Activated CD8-positive, alpha-beta T cell treated with anti-CD3 and anti-CD28 coated beads for 36 hours (primary cell): ENCODE measurements around the gene PEAK1. TPM values are rescaled to one million over a fixed set of nuclear protein-coding genes. Genes with fewer than 3 reads are reported as not detected.

Experiments
- ATAC-seq: fragments of 200-7000 bp; cut with Tn5 transposase; one replicate; pipeline ENCODE4 v1.10.0; 2021; ENCODE audit warnings: mild to moderate bottlenecking, moderate library complexity
- CTCF ChIA-PET: fragments of 350-600 bp; sonication (Branson Sonifier 250); formaldehyde crosslinking; loops from one replicate; lab custom pipeline; 2021; ENCODE audit warnings: antibody characterized with exemption; lab: Charles Lee
- POLR2A ChIA-PET: fragments of 350-600 bp; sonication (Branson Sonifier 250); formaldehyde crosslinking; loops from one replicate; lab custom pipeline; 2021; ENCODE audit warnings: antibody characterized with exemption; lab: Charles Lee
- DNase-seq: peaks from one replicate; pipeline ENCODE4 v3.0.0-alpha.2; 2020
- H3K27ac Mint-ChIP-seq: one replicate; pipeline ENCODE4 v1.8.0; 2021; ENCODE audit warnings: mild to moderate bottlenecking, mixed read lengths
- H3K27me3 Mint-ChIP-seq: one replicate; pipeline ENCODE4 v1.8.0; 2021; ENCODE audit warnings: mixed read lengths
- H3K36me3 Mint-ChIP-seq: one replicate; pipeline ENCODE4 v1.8.0; 2021; ENCODE audit warnings: low read depth, mixed read lengths
- H3K4me1 Mint-ChIP-seq: one replicate; pipeline ENCODE4 v1.8.0; 2021; ENCODE audit warnings: low read depth, mixed read lengths
- H3K4me3 Mint-ChIP-seq: one replicate; pipeline ENCODE4 v1.8.0; 2021; ENCODE audit warnings: mild to moderate bottlenecking, moderate library complexity, mixed read lengths
- H3K9me3 Mint-ChIP-seq: one replicate; pipeline ENCODE4 v1.8.0; 2021; ENCODE audit warnings: mixed read lengths
- intact Hi-C: fragments of 100-400 bp; cut with micrococcal nuclease; formaldehyde crosslinking; loops from one replicate; pipeline ENCODE4 v1.10.0; 2022
- total RNA-seq, 2 experiments: library from RNA; stranded (reverse); gene quantifications; one replicate each; pipeline ENCODE4 v1.2.3, GENCODE V29; 2021
- TF ChIP-seq, protein P1 (sequence below): fragments of 200-600 bp; IDR thresholded peaks from one replicate; pipeline ENCODE4 v1.8.0; 2022; ENCODE audit warnings: antibody characterized with exemption, mild to moderate bottlenecking

PEAK1 gene
- total RNA-seq, 2 experiments from 2014 or later, result 32.1 to 36.1 TPM

DNA sequence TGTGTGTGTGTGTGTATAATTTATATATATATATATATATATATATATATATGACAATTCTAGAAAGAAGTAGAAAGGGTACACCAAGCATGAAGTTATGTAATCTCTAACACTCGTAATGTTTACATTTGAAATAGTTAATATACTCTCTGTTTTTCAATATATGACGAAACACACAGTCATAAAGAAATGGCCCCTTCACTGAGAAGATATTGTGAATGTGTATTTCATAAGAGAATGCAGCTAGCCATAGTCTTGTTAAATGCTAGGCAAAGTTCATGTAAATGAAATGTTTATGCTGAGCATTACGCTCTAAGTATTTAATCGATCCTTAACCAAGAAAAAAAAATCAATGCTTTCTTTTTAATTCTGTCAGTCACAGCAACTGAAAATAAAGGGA, 194.3 kb downstream of the PEAK1 start:
- no peak for DNase-seq
- H3K4me1 Mint-ChIP-seq, result peaks cover 16% of the 10 kb centered on the region
- H3K36me3 Mint-ChIP-seq, result peaks cover 2% of the 10 kb centered on the region
- no peak overlapping the region for H3K27ac Mint-ChIP-seq
- H3K9me3 Mint-ChIP-seq, result no peaks in the 10 kb centered on the region
- TF ChIP-seq, protein P1, sequence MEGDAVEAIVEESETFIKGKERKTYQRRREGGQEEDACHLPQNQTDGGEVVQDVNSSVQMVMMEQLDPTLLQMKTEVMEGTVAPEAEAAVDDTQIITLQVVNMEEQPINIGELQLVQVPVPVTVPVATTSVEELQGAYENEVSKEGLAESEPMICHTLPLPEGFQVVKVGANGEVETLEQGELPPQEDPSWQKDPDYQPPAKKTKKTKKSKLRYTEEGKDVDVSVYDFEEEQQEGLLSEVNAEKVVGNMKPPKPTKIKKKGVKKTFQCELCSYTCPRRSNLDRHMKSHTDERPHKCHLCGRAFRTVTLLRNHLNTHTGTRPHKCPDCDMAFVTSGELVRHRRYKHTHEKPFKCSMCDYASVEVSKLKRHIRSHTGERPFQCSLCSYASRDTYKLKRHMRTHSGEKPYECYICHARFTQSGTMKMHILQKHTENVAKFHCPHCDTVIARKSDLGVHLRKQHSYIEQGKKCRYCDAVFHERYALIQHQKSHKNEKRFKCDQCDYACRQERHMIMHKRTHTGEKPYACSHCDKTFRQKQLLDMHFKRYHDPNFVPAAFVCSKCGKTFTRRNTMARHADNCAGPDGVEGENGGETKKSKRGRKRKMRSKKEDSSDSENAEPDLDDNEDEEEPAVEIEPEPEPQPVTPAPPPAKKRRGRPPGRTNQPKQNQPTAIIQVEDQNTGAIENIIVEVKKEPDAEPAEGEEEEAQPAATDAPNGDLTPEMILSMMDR, result no peak
- POLR2A ChIA-PET, result no interaction called here
- CTCF ChIA-PET, result interaction anchor here (1.6 kb wide), 1 partner anchor 118 kb away, joined by 3 read pairs; no protein-coding TSS in a partner anchor
- H3K4me3 Mint-ChIP-seq, result no peak overlapping the region
- intact Hi-C loops, result no loop called here
- H3K27me3 Mint-ChIP-seq, result no peaks in the 10 kb centered on the region
- no peak for ATAC-seq

DNA sequence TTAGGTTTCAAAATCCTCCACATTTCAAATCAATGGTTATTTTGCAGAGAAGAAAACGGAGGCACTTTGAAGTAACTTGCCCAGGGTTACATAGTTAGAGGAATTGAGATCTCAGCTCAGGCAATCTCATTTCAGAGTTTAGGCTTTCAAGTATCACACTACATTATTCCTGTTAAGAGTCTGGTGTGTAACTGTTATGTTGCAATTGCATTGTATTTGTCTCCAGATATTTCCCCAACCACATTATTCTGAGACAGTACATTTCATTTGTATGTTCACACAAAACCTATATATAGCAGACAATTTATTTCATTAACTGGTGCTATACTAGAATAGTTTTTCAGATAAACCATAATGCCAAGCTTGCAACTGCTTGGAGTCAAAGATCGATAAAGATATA, 194.8 kb downstream of the PEAK1 start:
- intact Hi-C loops, result no loop called here

DNA sequence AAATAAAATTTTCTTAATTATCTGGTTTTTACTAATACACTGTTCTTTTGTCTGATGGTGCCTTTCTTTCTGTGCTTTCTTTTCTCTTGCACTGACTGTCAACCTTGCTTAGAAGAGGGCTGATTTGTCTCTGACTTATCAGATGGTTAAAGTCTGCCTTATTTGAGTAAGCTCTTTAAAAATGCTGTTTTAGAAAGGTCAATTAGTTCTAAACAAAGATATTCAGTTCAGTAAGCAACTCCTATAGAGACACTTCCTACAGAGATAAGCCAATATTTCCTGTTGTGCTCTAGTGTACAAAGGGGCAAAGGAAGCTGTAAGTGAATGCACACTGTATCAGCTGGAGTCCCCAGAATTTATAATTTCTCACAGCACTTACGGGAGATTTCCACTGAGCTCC, 195.6 kb downstream of the PEAK1 start:
- H3K27me3 Mint-ChIP-seq, result no peaks in the 10 kb centered on the region
- POLR2A ChIA-PET, result no interaction called here
- DNase-seq, result no peak
- H3K9me3 Mint-ChIP-seq, result no peaks in the 10 kb centered on the region
- no peak overlapping the region for H3K4me3 Mint-ChIP-seq
- CTCF ChIA-PET, result interaction anchor here (0.6 to 1.6 kb wide), 3 partner anchors 105 to 557 kb away, joined by 3 read pairs; no protein-coding TSS in a partner anchor
- intact Hi-C loops, result no loop called here
- TF ChIP-seq, protein P1, result no peak
- H3K4me1 Mint-ChIP-seq, result peaks cover 16% of the 10 kb centered on the region
- no peak overlapping the region for H3K27ac Mint-ChIP-seq
- ATAC-seq, result no peak
- H3K36me3 Mint-ChIP-seq, result peaks cover 2% of the 10 kb centered on the region

More for the DNA sequence above, 194.8 kb downstream of the PEAK1 start:
- Mint-ChIP-seq H3K36me3 (peaks cover 2% of the 10 kb centered on the region), H3K27ac (no peak overlapping the region), H3K27me3 (no peaks in the 10 kb centered on the region), H3K4me3 (no peak overlapping the region), H3K4me1 (peaks cover 16% of the 10 kb centered on the region), H3K9me3 (no peaks in the 10 kb centered on the region)
- ChIA-PET CTCF (interaction anchor here (1.6 kb wide), 1 partner anchor 117 kb away, joined by 3 read pairs; no protein-coding TSS in a partner anchor), POLR2A (no interaction called here)
- DNase-seq (no peak), ATAC-seq (no peak)
- TF ChIP-seq, protein P1, result no peak

DNA sequence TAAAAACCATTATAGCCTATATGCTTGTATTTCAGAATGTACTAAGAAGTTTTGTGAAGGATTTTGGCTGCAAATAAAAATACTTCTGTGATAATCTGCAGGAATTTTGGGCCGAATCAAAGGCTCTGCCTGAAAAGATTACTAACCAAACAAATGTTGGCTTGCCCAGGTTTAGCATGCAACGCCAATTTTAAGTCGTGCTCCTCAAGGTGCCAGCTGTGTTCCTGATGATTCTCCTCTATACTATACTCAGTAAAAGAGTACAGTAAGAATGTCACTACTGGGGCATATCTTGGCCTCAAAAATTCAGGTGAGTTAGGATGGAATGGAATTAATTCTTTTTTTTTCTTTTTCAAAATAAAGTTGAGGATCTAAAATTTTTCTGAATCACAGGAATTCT, 198.2 kb downstream of the PEAK1 start:
- DNase-seq (no peak), ATAC-seq (no peak)
- CTCF ChIA-PET, result no interaction called here
- POLR2A ChIA-PET, result no interaction called here
- Mint-ChIP-seq H3K9me3 (no peaks in the 10 kb centered on the region), H3K36me3 (peaks cover 4% of the 10 kb centered on the region), H3K4me3 (no peak overlapping the region), H3K27ac (no peak overlapping the region), H3K4me1 (peaks cover 17% of the 10 kb centered on the region), H3K27me3 (no peaks in the 10 kb centered on the region)
- TF ChIP-seq, protein P1, result no peak
- intact Hi-C loops, result no loop called here

DNA sequence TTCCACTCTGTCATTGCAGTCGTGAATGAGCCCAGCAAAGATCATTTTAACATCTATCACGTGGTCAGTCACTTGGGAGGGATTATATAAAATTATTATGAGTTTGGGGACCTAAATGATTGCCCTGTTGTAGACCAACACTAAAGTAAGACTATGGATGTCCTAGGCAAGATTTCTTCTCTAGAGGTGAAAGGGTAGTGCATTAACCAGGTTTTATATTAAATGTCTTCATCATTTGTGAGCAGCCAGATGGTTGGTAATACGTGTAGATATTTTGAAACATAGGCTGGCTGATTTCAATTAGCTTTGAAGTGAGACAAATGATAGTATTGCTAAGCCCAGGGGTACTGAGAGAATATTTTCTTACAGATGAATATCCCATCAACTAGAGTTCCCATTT, 198.7 kb downstream of the PEAK1 start:
- Mint-ChIP-seq H3K36me3 (peaks cover 4% of the 10 kb centered on the region), H3K9me3 (no peaks in the 10 kb centered on the region), H3K27me3 (no peaks in the 10 kb centered on the region), H3K27ac (no peak overlapping the region), H3K4me3 (no peak overlapping the region), H3K4me1 (peaks cover 16% of the 10 kb centered on the region)
- ChIA-PET POLR2A (no interaction called here), CTCF (no interaction called here)
- ATAC-seq (no peak), DNase-seq (no peak)
- TF ChIP-seq, protein P1, result no peak
- intact Hi-C loops, result no loop called here
